ENCODE results near the gene CBARP.

The CBARP gene, protein sequence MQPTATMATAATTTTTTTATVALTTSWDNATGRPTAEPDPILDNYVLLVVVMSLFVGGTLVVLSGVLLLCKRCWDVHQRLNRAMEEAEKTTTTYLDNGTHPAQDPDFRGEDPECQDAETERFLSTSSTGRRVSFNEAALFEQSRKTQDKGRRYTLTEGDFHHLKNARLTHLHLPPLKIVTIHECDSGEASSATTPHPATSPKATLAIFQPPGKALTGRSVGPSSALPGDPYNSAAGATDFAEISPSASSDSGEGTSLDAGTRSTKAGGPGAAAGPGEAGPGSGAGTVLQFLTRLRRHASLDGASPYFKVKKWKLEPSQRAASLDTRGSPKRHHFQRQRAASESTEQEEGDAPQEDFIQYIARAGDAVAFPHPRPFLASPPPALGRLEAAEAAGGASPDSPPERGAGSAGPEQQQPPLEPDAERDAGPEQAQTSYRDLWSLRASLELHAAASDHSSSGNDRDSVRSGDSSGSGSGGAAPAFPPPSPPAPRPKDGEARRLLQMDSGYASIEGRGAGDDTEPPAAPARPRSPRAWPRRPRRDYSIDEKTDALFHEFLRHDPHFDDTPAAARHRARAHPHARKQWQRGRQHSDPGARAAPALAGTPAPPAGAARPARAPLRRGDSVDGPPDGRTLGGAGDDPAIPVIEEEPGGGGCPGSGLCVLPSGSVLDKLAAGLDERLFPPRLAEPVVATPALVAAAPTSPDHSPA

DNA sequence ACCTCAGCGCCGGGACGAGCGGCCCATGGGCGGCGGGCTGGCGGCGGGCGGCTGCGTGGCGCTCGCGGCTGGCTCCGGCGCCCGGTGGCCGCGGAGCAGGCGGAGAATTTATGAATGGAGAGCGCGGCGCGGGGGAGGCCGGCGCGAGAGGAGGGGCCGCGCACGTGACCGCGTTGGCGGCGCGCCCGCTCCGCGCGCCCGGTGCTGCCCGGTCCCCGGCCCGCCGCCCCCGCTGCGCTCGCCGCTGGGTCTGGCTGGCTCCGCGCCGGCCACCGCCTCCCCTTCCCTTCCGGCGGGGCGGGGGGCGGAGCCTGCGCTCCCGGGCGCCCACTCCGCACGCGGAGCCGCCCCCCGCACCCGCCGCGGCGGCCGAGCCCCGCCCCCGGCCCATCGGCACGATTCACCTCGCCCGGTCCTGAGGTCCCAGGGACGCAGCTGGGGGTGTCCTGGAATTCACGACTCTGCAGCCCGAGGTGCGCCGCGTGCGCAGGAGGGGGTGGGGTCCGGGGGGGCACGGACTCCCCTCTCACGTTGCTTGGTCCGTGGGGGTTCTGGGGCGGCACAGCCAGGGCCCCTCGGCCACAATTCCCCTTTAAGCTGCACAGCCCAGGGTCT, at the start of gene CBARP:
Gene CBARP, minus strand, starts transcription at position 252 of the 615 bp plus-strand sequence. CDS start 1,905 bp downstream, outside the sequence.
- DNase-seq (ENCODE audit: low read depth, low spot score) = no peak

GRCh38 chr19:1286487-1287353, 48.9 kb upstream of the CBARP start:
- DNase-seq (ENCODE audit: low read depth, low spot score) = no peak

DNA sequence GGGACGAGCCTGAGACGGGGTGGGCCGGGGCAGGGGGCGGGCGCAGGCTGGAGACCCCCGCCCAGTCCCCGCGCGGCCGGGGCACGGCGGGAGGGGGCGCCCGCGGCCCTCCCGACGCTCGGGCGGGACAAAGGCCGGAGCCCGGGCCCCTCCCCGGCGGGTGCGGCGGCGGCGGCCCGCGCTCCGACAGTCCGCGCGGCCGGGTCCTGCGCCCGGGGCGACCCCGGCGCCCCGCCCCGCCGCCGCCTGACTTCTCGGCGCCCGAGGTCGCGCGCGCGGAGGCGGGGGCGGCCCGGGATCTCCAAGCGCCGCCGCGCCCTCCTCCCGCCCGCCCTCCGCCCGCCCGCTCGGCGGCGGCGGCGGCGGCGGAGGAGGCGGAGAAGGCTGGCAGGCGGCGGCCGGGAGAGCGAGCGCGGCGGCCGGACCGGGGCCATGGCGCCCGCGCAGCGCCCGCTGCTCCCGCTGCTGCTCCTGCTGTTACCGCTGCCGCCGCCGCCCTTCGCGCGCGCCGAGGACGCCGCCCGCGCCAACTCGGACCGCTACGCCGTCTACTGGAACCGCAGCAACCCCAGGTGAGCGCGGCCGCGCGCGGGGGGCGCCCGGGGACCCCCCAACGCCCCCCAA, 48.0 kb upstream of the CBARP start, which contains the start of gene EFNA2:
Gene EFNA2, plus strand, starts transcription at position 137 of the 624 bp plus-strand sequence. Its CDS starts 296 bp downstream, at position 433.
- DNase-seq (ENCODE audit: low read depth, low spot score) = no peak

GRCh38 chr19:1284979-1285736, 47.4 kb upstream of the CBARP start:
- DNase-seq (ENCODE audit: low read depth, low spot score) = no peak

- no peak for DNase-seq (ENCODE audit: low read depth, low spot score)
Observed at GRCh38 chr19:1284293-1284978, 46.6 kb upstream of the CBARP start.

DNA sequence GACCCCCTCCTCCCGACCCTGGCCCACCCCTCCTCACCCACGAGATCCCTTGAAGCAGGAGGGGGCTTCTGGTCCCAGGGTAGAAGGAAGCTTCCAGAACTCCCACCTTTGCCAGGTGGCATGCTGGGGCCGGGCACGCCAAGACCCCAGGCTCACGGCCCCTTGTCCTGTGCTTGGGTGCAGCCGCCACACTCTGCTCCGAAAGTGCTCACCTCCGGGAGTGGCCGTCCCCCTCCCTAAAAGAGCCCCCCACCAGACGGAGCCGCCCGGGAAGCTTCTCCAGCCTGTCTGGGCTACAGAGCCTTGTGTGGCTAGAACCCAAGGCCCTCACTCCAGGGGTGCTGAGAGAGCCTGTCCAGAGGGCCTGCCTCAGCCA, 46.1 kb upstream of the CBARP start:
- no peak for DNase-seq (ENCODE audit: low read depth, low spot score)

DNA sequence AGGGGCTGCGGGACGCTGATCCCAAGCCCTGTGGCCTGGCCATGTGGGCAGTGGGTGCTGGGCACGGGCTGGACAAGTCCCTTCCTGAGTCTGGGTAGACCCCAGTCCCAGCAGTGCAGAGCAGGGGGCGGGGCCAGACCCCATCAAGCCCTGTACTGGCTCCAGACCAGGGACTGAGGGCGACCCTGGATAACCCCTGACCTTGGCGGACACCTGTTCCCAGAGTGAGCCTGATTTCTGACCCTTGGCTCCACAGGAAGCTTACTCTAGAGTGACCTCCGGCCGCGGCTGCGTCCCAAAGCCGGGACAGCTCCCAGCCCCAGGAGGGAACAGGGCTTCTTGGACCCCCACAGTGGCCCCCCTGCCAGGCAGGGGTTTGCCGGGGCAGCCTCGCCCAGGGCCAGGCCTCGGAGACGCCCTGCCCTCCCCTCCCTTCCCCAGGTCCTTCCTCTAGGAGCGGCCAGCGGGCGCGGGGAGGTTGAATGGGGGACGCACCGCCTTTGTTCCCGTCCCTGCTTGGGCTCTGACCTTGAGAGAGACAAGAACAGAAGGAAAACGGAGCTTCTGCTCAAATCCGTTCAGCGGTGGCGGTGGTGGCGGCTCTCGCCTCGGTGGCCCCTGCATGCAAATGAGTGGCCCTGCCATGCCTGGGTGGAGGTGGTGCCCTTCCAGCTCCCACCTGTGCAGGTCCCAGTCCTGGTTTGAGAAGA, 45.6 kb upstream of the CBARP start:
- DNase-seq (ENCODE audit: low read depth, low spot score) = no peak

DNA sequence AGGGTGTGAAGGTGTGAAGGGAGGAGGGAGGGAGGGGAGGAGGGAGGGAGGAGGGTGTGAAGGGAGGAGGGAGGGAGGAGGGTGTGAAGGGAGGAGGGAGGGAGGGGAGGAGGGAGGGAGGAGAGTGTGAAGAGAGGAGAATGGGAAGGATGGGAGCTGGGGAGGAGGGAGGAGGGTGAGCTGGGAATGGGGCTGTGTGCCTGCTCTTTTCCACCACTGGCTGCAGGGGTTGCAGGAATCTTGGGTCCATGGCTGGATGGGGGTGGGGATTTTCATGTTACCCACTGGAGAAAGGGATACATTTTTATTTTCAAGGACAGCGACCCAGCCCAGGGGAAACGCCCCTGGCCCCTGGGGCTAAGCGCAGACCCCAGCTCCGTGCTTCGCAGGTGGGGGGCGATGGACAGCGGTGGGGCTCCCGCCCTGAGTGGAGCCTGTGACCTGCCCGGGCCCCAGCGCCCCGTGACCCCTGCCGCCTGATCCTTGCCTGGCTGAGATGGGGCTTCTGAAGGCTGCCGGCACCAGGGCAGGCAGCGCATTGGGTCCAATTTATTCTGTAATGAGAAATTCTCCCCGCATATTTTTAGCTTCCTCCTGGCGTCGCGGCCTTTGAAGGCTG, 44.9 kb upstream of the CBARP start:
- DNase-seq (ENCODE audit: low read depth, low spot score) = no peak

DNA sequence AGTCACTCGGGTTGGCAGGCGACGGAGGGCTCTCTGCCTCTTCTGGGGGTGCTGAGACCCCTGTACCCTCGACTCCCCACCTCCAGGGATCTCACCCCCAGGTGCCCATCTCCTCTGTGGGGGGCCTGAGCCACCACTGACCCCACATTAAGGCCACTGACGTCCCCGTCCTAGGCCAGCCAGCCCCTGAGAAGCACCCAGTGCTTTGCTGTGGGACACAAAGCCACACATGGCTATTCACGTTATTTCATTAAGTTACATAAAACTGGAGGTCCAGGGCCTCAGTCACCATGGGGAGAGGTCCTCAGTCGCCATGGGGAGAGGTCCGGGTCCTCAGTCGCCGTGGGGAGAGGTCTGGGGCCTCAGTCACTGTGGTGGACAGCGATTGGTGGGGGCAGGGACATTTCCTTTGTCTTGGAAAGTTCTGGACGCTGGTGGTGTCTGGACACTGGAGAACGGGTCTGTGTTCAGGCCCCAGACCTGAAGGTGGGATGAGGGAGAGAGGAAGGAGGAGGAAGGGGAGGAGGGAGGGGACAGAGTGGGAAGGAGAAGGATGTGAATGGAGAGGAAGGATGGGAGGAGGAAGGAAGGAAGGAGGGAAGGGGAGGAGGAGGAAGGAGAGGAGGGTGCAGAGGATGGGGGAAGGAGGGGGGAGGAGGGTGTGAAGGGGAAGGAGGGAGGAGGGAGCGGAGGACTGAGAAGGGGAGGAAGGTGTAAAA, 43.9 kb upstream of the CBARP start:
- DNase-seq (ENCODE audit: low read depth, low spot score) = no peak

GRCh38 chr19:1280636-1281568, 43.1 kb upstream of the CBARP start:
- no peak for DNase-seq (ENCODE audit: low read depth, low spot score)

- no peak for DNase-seq (ENCODE audit: low read depth, low spot score)
Observed at GRCh38 chr19:1279782-1280341, 42.1 kb upstream of the CBARP start.

- DNase-seq (ENCODE audit: low read depth, low spot score) = no peak
Observed at GRCh38 chr19:1278713-1279660, 41.2 kb upstream of the CBARP start.

- no peak for DNase-seq (ENCODE audit: low read depth, low spot score)
Observed at GRCh38 chr19:1278074-1278473, 40.3 kb upstream of the CBARP start.

DNA sequence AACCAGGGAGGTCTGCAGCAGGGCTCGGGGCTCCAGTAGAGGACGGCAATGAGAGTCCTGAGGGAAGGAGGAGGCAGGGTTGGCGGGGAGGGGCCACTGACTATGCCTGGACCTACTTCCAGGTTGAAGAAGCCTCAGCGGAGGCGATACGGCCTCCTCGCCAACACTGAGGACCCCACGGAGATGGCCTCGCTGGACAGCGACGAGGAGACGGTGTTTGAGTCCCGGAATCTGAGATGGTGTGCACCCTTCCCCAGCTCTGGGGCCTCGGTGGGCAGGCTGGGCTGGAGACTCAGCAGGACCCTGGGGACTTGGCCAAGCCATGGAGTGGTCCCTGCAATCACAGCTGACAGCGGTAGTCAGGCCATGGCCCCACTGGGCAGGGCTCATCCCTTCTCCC, 39.3 kb upstream of the CBARP start:
- no peak for DNase-seq (ENCODE audit: low read depth, low spot score)

DNA sequence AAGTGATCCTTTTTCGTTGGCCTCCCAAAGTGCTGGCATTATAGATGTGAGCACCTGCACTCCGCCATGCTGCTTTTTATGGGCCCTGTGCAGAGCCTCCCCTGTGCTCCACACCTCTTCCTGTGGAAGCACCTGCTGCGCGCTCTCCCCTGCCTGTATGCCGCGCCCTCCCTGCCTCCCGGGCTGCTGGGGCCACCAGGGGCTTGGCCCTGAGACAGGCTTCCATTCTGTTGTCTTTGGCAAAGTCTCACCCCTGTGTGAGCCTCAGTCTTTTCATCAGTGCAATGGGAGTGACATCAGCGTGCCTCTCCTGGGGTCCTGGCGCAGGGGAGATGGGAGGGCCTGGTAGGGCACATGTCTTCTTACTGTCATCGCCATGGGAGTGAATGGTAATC, 38.8 kb upstream of the CBARP start:
- DNase-seq (ENCODE audit: low read depth, low spot score) = no peak
